Mesenteric fat pad (tissue), 1 donor: ENCODE data around the gene COG8. TPM values are rescaled to one million over a fixed set of nuclear protein-coding genes. Genes with fewer than 3 reads are reported as not detected.

ENCODE experiments used
- DNase-seq: peaks from one replicate; pipeline ENCODE4 v3.0.0-alpha.2; 2020; ENCODE audit warnings: low spot score
- total RNA-seq: library from RNA; stranded (reverse); fragmentation: NEBNext Ultra II Directional; extraction: Animal tissue kit (Norgen Biotek cat#: 25700); gene quantifications from one replicate; pipeline ENCODE4 v1.2.1, GENCODE V29; 2021
- donor health status: DM: yes; HTN: yes; CAD: no.

COG8 gene
- total RNA-seq, 1 donor from 2014 or later: 25.0 TPM

- no peak for DNase-seq
These were observed 8.9 kb upstream of the COG8 start for GRCh38 chr16:69348222-69348621.

DNA sequence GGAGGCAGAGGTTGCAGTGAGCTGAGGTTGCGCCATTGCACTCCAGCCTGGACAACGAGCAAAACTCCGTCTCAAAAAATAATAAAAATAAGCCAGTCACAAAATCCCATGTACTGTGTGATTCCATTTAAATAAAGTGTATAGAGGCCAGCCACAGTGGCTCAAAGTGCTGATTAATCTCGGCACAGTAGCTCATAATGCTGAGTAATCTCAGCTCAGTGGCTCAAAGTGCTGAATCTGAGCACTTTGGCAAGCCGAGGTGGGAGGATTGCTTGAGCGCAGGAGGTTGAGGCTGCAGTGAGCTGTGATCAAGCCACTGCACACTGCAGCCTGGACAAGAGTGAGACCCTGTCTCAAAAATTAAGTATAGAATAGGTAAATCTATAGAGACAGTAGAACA, 7.3 kb upstream of the COG8 start:
- DNase-seq: no peak

DNA sequence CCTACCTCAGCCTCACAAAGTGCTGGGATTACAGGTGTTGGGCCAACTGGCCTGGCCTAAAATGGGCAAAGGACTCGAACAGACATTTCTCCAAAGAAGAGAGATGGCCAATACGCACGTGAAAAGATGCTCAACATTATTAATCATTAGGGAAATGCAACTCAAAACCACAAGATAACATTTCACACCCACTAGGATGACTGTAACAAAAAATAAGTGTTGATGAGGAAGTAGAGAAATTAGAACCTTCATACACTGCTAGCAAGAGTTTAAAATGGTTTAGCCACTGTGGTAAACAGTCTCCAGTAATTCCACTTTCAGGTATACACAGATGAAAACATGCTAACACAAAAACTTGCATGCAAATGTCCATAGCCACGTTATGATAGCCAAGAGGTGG, 6.6 kb upstream of the COG8 start:
- DNase-seq: no peak

DNA sequence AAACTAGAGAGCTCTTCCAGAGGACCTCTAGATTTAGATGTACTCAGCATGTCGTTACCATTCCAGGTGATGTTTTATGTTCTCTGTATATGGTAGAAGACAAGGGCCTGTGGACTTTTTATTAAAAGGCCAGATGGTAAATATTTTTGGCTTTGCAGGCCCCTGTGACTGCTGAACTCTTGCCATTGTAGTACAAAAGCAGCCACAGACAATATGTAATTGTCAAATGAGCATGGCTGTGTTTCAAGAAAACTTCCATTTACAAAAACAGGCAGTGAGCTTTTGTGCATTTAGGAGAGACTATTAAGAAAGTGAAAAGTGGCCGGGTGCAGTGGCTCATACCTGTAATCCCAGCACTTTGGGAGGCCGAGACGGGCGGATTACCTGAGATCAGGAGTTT, 4.8 kb upstream of the COG8 start:
- no peak for DNase-seq

- no peak for DNase-seq
These were observed 806 bp upstream of the COG8 start for GRCh38 chr16:69340095-69340644.

GRCh38 chr16:69338557-69339288, 641 bp downstream of the COG8 start:
- no peak for DNase-seq

GRCh38 chr16:69334696-69335095, 4.7 kb downstream of the COG8 start:
- no peak for DNase-seq

GRCh38 chr16:69330286-69331109, 8.9 kb downstream of the COG8 start, which contains the start of gene PDF:
PDF (minus strand) TSS chr16:69330588; CDS start chr16:69330570, 18 bp downstream.
- DNase-seq: peak; percentile 96

- peak; percentile 89 for DNase-seq
These were observed 9.7 kb downstream of the COG8 start for GRCh38 chr16:69329369-69330285.

- no peak for DNase-seq
These were observed 10.5 kb downstream of the COG8 start for GRCh38 chr16:69328854-69329316.

GRCh38 chr16:69327585-69328310, 11.6 kb downstream of the COG8 start:
- peak; percentile 53 for DNase-seq

DNA sequence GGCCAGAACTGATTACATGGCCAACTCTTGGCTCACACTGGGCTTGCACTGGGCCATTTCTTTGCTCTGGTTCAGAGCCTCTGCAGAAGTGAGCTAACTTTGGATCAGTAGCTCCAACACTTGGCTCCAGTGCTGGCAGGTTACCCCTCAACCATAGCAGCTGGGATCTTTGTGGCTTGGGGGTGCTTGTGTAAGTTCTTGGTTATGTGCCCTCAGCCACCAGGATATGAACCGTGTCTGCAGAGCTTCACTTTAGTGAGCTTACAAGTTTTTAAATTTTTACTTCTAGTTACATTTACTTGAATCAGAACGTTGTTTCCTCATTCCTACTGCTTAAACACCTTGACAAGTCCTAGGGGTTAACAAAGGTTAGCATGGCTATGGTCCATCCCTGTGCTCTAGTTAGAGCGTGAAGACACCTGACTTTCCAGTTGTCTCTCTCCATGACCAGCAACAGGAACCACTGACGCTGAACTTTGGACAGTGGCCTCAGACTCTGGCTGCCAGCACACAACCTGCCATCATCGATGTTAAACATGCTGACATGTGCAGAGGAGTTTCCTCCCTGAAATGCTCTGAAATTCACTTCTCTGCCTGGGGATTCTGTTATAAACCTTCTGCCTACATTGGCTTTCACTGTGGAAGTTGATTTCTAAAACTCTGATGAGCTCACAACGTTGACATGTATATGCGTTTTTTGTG, 13.0 kb downstream of the COG8 start:
- no peak for DNase-seq

GRCh38 chr16:69325784-69326171, 13.6 kb downstream of the COG8 start:
- DNase-seq: peak; percentile 67

DNA sequence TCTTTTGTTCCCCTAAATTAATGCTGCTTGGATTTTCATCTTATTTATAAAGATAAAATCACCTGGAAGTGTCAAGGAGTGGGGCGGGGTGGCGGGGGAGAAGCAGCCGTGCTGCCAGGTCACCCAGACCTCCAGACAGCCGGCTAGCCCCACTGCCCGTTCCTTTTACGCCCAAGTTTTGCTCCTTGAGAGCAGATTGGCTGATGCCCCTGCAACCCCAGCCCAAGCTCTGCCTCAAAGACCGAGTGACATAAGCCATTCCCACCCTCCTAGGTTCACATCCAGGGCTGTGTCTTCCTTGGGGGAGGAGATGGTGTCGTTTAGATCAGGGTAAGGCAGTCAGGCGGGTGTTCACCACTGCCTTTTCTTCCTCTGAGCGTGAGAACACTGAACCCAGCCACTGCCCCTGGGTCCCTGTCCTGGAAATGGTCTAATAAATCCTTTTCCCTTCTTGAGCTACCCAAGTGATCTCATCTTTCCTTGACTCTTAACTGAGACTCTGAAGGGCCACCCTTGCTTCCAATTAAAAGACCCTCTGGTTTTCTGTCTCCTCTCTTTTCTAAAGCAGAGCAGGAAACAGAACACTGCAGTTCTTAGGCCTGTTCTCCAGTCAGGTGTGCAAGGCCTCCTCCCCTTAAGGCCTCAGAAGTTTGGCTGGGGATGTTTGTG, 14.6 kb downstream of the COG8 start:
- peak; percentile 77 for DNase-seq

DNA sequence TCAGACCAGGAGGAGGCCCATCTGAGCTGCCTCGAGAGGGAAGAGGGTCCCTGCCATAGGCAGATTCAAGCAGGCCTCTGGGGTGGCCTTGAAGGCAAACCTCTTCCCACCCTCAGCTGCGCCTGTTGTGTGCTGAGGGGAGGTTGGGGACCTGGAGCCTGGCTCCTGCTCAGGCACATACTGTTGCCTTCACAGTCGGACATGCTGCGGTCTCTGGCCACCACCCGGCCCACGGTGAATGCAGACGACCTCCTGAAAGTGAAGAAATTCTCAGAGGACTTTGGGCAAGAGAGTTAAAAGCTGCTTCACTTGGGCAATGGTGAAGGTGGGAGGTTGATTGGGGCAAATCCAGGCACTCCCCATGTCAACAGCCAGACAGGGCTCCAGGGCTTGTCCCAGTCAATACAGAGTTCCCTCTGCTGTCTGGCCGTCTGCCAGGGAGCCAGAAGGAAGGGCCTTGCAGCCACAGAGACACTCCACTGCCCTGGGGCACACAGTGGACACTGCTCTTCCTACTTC, 15.3 kb downstream of the COG8 start:
- DNase-seq: peak; percentile 89

DNA sequence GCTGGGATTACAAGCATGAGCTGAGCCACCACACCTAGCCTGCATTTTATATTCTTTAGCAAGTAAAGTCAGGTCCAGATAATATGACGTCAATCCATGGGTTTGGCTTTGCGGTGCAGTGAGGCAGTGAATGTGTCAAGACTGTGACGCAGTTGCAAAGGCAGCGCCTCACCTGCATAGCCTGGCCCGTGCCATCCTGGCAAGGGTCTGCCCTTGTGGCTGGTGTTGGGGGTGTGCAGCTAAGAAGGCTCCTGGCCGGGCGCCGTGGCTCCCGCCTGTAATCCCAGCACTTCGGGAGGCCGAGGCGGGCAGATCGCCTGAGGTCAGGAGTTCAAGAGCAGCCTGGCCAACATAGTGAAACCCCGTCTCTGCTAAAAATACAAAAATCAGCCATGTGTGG, 15.9 kb downstream of the COG8 start:
- DNase-seq: no peak

DNA sequence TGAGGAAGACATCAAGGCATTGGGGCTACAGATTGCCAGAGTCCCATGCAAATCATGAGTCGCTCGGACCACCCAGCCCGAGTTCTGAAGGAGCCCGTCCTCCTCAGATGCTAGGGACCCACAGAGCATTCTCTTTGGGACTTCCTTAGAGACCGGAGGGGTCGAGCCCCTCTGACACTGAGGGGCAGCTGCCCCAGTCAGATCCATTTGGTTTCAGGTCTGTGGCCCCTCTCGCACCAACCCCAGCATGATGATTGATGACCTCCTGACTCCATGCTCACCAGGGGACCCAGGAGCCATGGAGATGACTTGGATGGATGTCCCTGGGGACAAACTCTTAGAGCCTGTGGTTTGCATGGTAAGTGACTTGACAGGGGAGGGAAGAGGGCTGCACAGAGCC, 17.0 kb downstream of the COG8 start:
- DNase-seq: no peak

DNA sequence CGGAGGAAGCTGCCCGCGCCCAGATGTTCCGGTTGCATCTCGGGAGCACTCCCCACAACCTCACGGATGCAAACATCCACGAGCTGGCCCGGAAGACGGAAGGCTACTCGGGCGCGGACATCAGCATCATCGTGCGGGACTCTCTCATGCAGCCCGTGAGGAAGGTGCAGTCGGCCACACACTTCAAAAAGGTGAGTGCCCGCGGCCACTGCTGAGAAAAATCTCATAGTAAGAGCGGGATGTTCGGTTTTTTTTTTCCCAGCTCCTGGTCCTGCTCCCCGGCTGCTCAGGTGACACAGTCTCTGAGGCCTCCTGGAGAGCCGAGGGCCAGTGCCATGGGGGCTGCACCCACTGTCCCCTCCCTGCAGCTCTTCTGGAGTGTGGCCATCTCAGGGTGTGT, 18.3 kb downstream of the COG8 start:
- DNase-seq: peak; percentile 65

DNA sequence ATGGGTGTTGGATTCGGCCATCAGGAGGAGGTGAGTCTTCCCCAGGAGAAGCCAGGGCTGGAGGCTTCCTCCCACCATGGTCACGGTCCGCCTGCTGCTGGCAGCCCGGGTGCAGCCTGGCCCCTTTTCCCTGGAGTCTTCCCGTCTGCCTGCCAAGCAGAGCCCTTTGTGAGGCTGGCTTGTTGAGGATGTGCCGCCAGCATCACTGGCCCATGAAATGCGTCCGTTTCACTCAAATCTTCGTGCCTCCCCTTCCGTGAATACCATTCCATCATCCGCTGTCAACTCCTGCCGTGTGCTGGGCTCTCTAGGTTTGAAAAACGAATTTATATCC, 18.7 kb downstream of the COG8 start:
- DNase-seq: peak; percentile 53
